Measurements from ENCODE around the gene CMTM2.
A peak's percentile ranks its signal among the peaks of the same experiment; 100 is the strongest.
"Not testable (repeated sequence)": the region's sequence is repeated elsewhere in the genome, so short reads cannot be mapped to it uniquely, and the experiment has no call there.

The CMTM2 gene

GRCh38 chr16:66581246-66581952 is 2.1 kb downstream of the CMTM2 start:
- no peak for DNase-seq (ENCODE audit: low read depth in 2 of 2)

GRCh38 chr16:66585481-66586239 is 6.4 kb downstream of the CMTM2 start:
- no peak for DNase-seq (ENCODE audit: low read depth in 2 of 2)

GRCh38 chr16:66587881-66588600 is 8.8 kb downstream of the CMTM2 start:
- no peak for DNase-seq (ENCODE audit: low read depth in 2 of 2)

- DNase-seq (ENCODE audit: low read depth in 2 of 2) = peak; percentile 27 to 45
These were observed 9.9 kb downstream of the CMTM2 start for GRCh38 chr16:66588981-66589713.

- DNase-seq (ENCODE audit: low read depth in 2 of 2) = no peak
These were observed 11.1 kb downstream of the CMTM2 start for GRCh38 chr16:66590322-66590721.

- no peak for DNase-seq (ENCODE audit: low read depth in 2 of 2)
These were observed 11.8 kb downstream of the CMTM2 start for GRCh38 chr16:66591018-66591417.

GRCh38 chr16:66592241-66592640 is 13.0 kb downstream of the CMTM2 start:
- DNase-seq (ENCODE audit: low read depth in 2 of 2) = no peak

- DNase-seq (ENCODE audit: low read depth in 2 of 2) = no peak
These were observed 13.6 kb downstream of the CMTM2 start for GRCh38 chr16:66592814-66593213.

- DNase-seq (ENCODE audit: low read depth in 2 of 2) = no peak
These were observed 15.5 kb downstream of the CMTM2 start for GRCh38 chr16:66594739-66595138.

GRCh38 chr16:66596559-66596958 is 17.3 kb downstream of the CMTM2 start:
- DNase-seq (ENCODE audit: low read depth in 2 of 2) = not testable (repeated sequence)

GRCh38 chr16:66596986-66597848 is 18.0 kb downstream of the CMTM2 start:
- no peak for DNase-seq (ENCODE audit: low read depth in 2 of 2)

GRCh38 chr16:66598111-66598510 is 18.8 kb downstream of the CMTM2 start:
- DNase-seq (ENCODE audit: low read depth in 2 of 2) = no peak

GRCh38 chr16:66599726-66600125 is 20.5 kb downstream of the CMTM2 start:
- no peak for DNase-seq (ENCODE audit: low read depth in 2 of 2)

- no peak for DNase-seq (ENCODE audit: low read depth in 2 of 2)
These were observed 21.2 kb downstream of the CMTM2 start for GRCh38 chr16:66600477-66600876.

GRCh38 chr16:66601471-66601870 is 22.2 kb downstream of the CMTM2 start:
- no peak for DNase-seq (ENCODE audit: low read depth in 2 of 2)

GRCh38 chr16:66603537-66604375 is 24.5 kb downstream of the CMTM2 start:
- peak; percentile 31 to 48 for DNase-seq (ENCODE audit: low read depth in 2 of 2)

GRCh38 chr16:66604376-66605176 is 25.3 kb downstream of the CMTM2 start, which contains the start of gene CMTM3:
CMTM3 (plus strand) TSS chr16:66604704; CDS start chr16:66604806, 102 bp downstream.
- DNase-seq (ENCODE audit: low read depth in 2 of 2) = peak; percentile 34 to 59

- DNase-seq (ENCODE audit: low read depth in 2 of 2) = peak in 1 of 2 donors; percentile 15
These were observed 26.1 kb downstream of the CMTM2 start for GRCh38 chr16:66605177-66605978.
